H9 (cell line): ENCODE results near the gene NSF. TPM values are rescaled to one million over a fixed set of nuclear protein-coding genes. Genes with fewer than 3 reads are reported as not detected.

Experiments
- DNase-seq: peaks from one replicate; pipeline ENCODE4 v3.0.0-alpha.2; 2017
- H2AFZ ChIP-seq: one replicate; pipeline ENCODE4 v1.6.1; 2013; ENCODE audit warnings: mild to moderate bottlenecking, low read length, control low read depth, moderate library complexity
- H2AK5ac ChIP-seq: 2 replicates; pipeline ENCODE4 v1.6.1; 2013; ENCODE audit warnings: low read length, control low read depth, mixed read lengths; ENCODE audit not compliant: insufficient read length
- H2BK120ac ChIP-seq: one replicate; pipeline ENCODE4 v1.6.1; 2013; ENCODE audit warnings: low read depth, mild to moderate bottlenecking, low read length, control low read depth, inconsistent platforms; ENCODE audit not compliant: poor library complexity, severe bottlenecking
- H2BK12ac ChIP-seq: 2 replicates; pipeline ENCODE4 v1.6.1; 2013; ENCODE audit warnings: low read length, control low read depth, mixed read lengths, low read depth; ENCODE audit not compliant: insufficient read length
- H2BK15ac ChIP-seq: 2 replicates; pipeline ENCODE4 v1.6.1; 2013; ENCODE audit warnings: low read depth, low read length, control low read depth
- H2BK20ac ChIP-seq: one replicate; pipeline ENCODE4 v1.6.1; 2013; ENCODE audit warnings: low read depth, mild to moderate bottlenecking, low read length, control low read depth, inconsistent platforms; ENCODE audit not compliant: poor library complexity, severe bottlenecking
- H2BK5ac ChIP-seq: 2 replicates; pipeline ENCODE4 v1.6.1; 2013; ENCODE audit warnings: low read length, control low read depth, mixed read lengths; ENCODE audit not compliant: insufficient read length
- H3K14ac ChIP-seq: 2 replicates; pipeline ENCODE4 v1.6.1; 2013; ENCODE audit warnings: low read length, control low read depth; ENCODE audit not compliant: insufficient read depth
- H3K18ac ChIP-seq: 2 replicates; pipeline ENCODE4 v1.6.1; 2013; ENCODE audit warnings: low read depth, mild to moderate bottlenecking, mixed read lengths, low read length, control low read depth; ENCODE audit not compliant: insufficient read length
- H3K23ac ChIP-seq: 2 replicates; pipeline ENCODE4 v1.6.1; 2013; ENCODE audit warnings: low read length, control low read depth, mixed read lengths, low read depth; ENCODE audit not compliant: insufficient read length
- H3K23me2 ChIP-seq: 2 replicates; pipeline ENCODE4 v1.6.1; 2013; ENCODE audit warnings: low read depth, mild to moderate bottlenecking, mixed read lengths, low read length, control low read depth; ENCODE audit not compliant: insufficient read length, poor library complexity, severe bottlenecking
- H3K27ac ChIP-seq: 2 replicates; pipeline ENCODE4 v1.5.1; 2013; ENCODE audit warnings: low read length, control low read depth, mixed read lengths, low read depth; ENCODE audit not compliant: insufficient read length
- H3K27me3 ChIP-seq: 2 replicates; pipeline ENCODE4 v1.6.1; 2013; ENCODE audit warnings: low read length, control low read depth, inconsistent platforms; ENCODE audit not compliant: insufficient read depth
- H3K4ac ChIP-seq: 2 replicates; pipeline ENCODE4 v1.6.1; 2013; ENCODE audit warnings: low read depth, mild to moderate bottlenecking, control low read depth, inconsistent platforms, low read length, moderate library complexity
- H3K4me1 ChIP-seq: 2 replicates; pipeline ENCODE4 v1.6.1; 2013; ENCODE audit warnings: low read length, control low read depth, inconsistent platforms; ENCODE audit not compliant: insufficient read depth
- H3K4me2 ChIP-seq: 2 replicates; pipeline ENCODE4 v1.6.1; 2013; ENCODE audit warnings: low read length, control low read depth, mixed read lengths; ENCODE audit not compliant: insufficient read length, insufficient read depth
- H3K56ac ChIP-seq: 2 replicates; pipeline ENCODE4 v1.6.1; 2013; ENCODE audit warnings: low read depth, mild to moderate bottlenecking, mixed read lengths, low read length, control low read depth; ENCODE audit not compliant: insufficient read length
- H3K79me1 ChIP-seq: 2 replicates; pipeline ENCODE4 v1.6.1; 2013; ENCODE audit warnings: low read depth, mild to moderate bottlenecking, moderate library complexity, low read length, control low read depth, inconsistent platforms; ENCODE audit not compliant: insufficient read depth, poor library complexity, severe bottlenecking
- H3K79me2 ChIP-seq: 2 replicates; pipeline ENCODE4 v1.6.1; 2013; ENCODE audit warnings: low read length, control low read depth, inconsistent platforms; ENCODE audit not compliant: insufficient read depth
- H3K9ac ChIP-seq: 2 replicates; pipeline ENCODE4 v1.6.1; 2013; ENCODE audit warnings: low read length, control low read depth, mixed read lengths; ENCODE audit not compliant: insufficient read length; ENCODE audit errors: extremely low read depth
- H3K9me3 ChIP-seq: one replicate; pipeline ENCODE4 v1.6.1; 2013; ENCODE audit warnings: low read depth, low read length, inconsistent platforms; ENCODE audit not compliant: control insufficient read depth
- H3T11ph ChIP-seq: one replicate; pipeline ENCODE4 v1.6.1; 2013; ENCODE audit warnings: mild to moderate bottlenecking, low read length, control low read depth, inconsistent platforms
- H4K20me1 ChIP-seq: one replicate; pipeline ENCODE4 v1.6.1; 2013; ENCODE audit not compliant: control insufficient read depth, insufficient read length, insufficient read depth
- H4K5ac ChIP-seq: 2 replicates; pipeline ENCODE4 v1.6.1; 2013; ENCODE audit warnings: low read depth, mild to moderate bottlenecking, mixed read lengths, low read length, control low read depth; ENCODE audit not compliant: insufficient read length
- H4K8ac ChIP-seq: replicated peaks from 2 replicates; pipeline ENCODE4 v1.6.1; 2013; ENCODE audit warnings: low read length, control low read depth, mixed read lengths, low read depth; ENCODE audit not compliant: insufficient read length
- H4K91ac ChIP-seq: 2 replicates; pipeline ENCODE4 v1.6.1; 2013; ENCODE audit warnings: low read depth, mild to moderate bottlenecking, moderate library complexity, mixed read lengths, low read length, control low read depth; ENCODE audit not compliant: insufficient read length
- H3K27ac Mint-ChIP-seq, 3 experiments: 2 replicates in 2 of 3; 3 replicates in 1 of 3; pipeline ENCODE4 v1.8.0; 2020 to 2021; ENCODE audit warnings: mixed read lengths in 3 of 3, mild to moderate bottlenecking in 1 of 3, moderate library complexity in 1 of 3
- H3K27me3 Mint-ChIP-seq: 2 replicates; pipeline ENCODE4 v1.8.0; 2021; ENCODE audit warnings: low read depth, mild to moderate bottlenecking, moderate library complexity, mixed read lengths
- H3K36me3 Mint-ChIP-seq, 3 experiments: 2 replicates in 2 of 3; 3 replicates in 1 of 3; pipeline ENCODE4 v1.8.0; 2020 to 2021; ENCODE audit warnings: low read depth in 3 of 3, mixed read lengths in 3 of 3; ENCODE audit not compliant: insufficient read depth in 1 of 3
- H3K4me1 Mint-ChIP-seq, 2 experiments: 2 replicates each; pipeline ENCODE4 v1.8.0; 2020; ENCODE audit warnings: mixed read lengths in 2 of 2
- H3K4me3 Mint-ChIP-seq, 2 experiments: 2 replicates in 1 of 2; 3 replicates in 1 of 2; pipeline ENCODE4 v1.8.0; 2020 to 2021; ENCODE audit warnings: mild to moderate bottlenecking in 2 of 2, mixed read lengths in 2 of 2, moderate library complexity in 1 of 2
- H3K9me3 Mint-ChIP-seq, 2 experiments: 2 replicates in 1 of 2; 3 replicates in 1 of 2; pipeline ENCODE4 v1.8.0; 2020; ENCODE audit warnings: mild to moderate bottlenecking in 2 of 2, mixed read lengths in 2 of 2, moderate library complexity in 1 of 2
- CTCF ChIP-seq: fragments of 200-600 bp; sonication (generic); conservative IDR thresholded peaks from 3 replicates; pipeline ENCODE4 v1.8.0; 2021; ENCODE audit warnings: antibody characterized with exemption, mild to moderate bottlenecking
- WGBS: extraction: QIAGEN DNeasy Blood & Tissue Kit; methylation state at CpG from one replicate; pipeline ENCODE4 v1.1.7; 2013; ENCODE audit warnings: missing lambda C conversion rate, low lambda C conversion rate, mixed read lengths; ENCODE audit not compliant: insufficient read length; ENCODE audit errors: extremely low coverage; 5-methylcytosine and 5-hydroxymethylcytosine counted together
- total RNA-seq: library from RNA; stranded (reverse); gene quantifications from 2 replicates; pipeline ENCODE4 v1.2.1, GENCODE V29; 2021

NSF gene
- total RNA-seq, 1 experiment from 2014 or later, result 36.4 TPM

GRCh38 chr17:46787478-46787877 is 197.0 kb downstream of the NSF start:
- no peak overlapping the region for H3K4me3 Mint-ChIP-seq
- no peak for DNase-seq

More at GRCh38 chr17:46787478-46787877, 197.0 kb downstream of the NSF start:
- Histone ChIP-seq H3K9me3 (no peaks in the 10 kb centered on the region), H3T11ph (no peak overlapping the region), H2BK5ac (no peak overlapping the region), H3K23me2 (no peaks in the 10 kb centered on the region), H2BK20ac (no peak overlapping the region), H4K5ac (no peak overlapping the region), H3K18ac (no peak overlapping the region), H2BK12ac (no peak overlapping the region), H3K79me2 (no peaks in the 10 kb centered on the region), H3K27ac (no peak overlapping the region), H4K8ac (no peak overlapping the region), H2BK120ac (no peak overlapping the region), H3K9ac (no peak overlapping the region), H3K23ac (no peak overlapping the region), H2BK15ac (no peak overlapping the region), H3K4me1 (0 out of 2 replicates have a peak, but pooled peaks cover 2% of the 10 kb centered on the region), H3K4me2 (no peak overlapping the region), H2AFZ (no peak overlapping the region), H3K4ac (no peak overlapping the region), H2AK5ac (no peak overlapping the region), H3K27me3 (no peaks in the 10 kb centered on the region; the same call in 1 of the 2 replicates), H4K20me1 (no peaks in the 10 kb centered on the region), H3K79me1 (no peaks in the 10 kb centered on the region), H3K14ac (no peak overlapping the region; the same call in 1 of the 2 replicates), H4K91ac (no peak overlapping the region), H3K56ac (no peak overlapping the region)
- H3K4me1 Mint-ChIP-seq, result peaks cover 25 to 40% of the 10 kb centered on the region in 2 experiments
- peaks cover 78% of the 10 kb centered on the region for H3K27me3 Mint-ChIP-seq
- no peak for TF ChIP-seq CTCF
- no peak overlapping the region for H3K27ac Mint-ChIP-seq
- H3K9me3 Mint-ChIP-seq, result peaks cover 5 to 12% of the 10 kb centered on the region in 2 experiments; a peak in 4 of 5 replicates
- no CpG with 5 or more reads among the region's 13 CpGs for WGBS
- H3K36me3 Mint-ChIP-seq, result peaks cover 2 to 20% (median 9%) of the 10 kb centered on the region in 3 experiments; a peak in 5 of 7 replicates
